Measurements from ENCODE around the gene UBE2V1.
"Not testable (repeated sequence)": the region's sequence is repeated elsewhere in the genome, so short reads cannot be mapped to it uniquely, and the experiment has no call there.

The UBE2V1 gene

GRCh38 chr20:50112512-50113419 is at the start of gene UBE2V1:
TSS of gene UBE2V1 (minus strand) at chr20:50113150. CDS start at chr20:50113128, 22 bp downstream.
- DNase-seq = peak; percentile 50 to 85

GRCh38 chr20:50161494-50161893 is 48.5 kb upstream of the UBE2V1 start:
- not testable (repeated sequence) for DNase-seq

GRCh38 chr20:50153500-50154377 is 40.8 kb upstream of the UBE2V1 start, which contains the start of gene PEDS1:
TSS of gene PEDS1 (minus strand) at chr20:50153723. CDS start at chr20:50153637, 86 bp downstream.
- DNase-seq = peak; percentile 70 to 89

GRCh38 chr20:50153153-50153499 is 40.2 kb upstream of the UBE2V1 start:
- DNase-seq = no peak

GRCh38 chr20:50152394-50153152 is 39.6 kb upstream of the UBE2V1 start:
- DNase-seq = no peak

- DNase-seq = no peak
These were observed 38.2 kb upstream of the UBE2V1 start for GRCh38 chr20:50151034-50151743.

- no peak for DNase-seq
These were observed 36.7 kb upstream of the UBE2V1 start for GRCh38 chr20:50149481-50150254.

- DNase-seq = no peak
These were observed 34.0 kb upstream of the UBE2V1 start for GRCh38 chr20:50146732-50147662.

GRCh38 chr20:50146214-50146613 is 33.3 kb upstream of the UBE2V1 start:
- DNase-seq = no peak

- DNase-seq = no peak
These were observed 32.6 kb upstream of the UBE2V1 start for GRCh38 chr20:50145566-50145965.

GRCh38 chr20:50144362-50144761 is 31.4 kb upstream of the UBE2V1 start:
- no peak for DNase-seq

GRCh38 chr20:50142812-50143211 is 29.9 kb upstream of the UBE2V1 start:
- DNase-seq = no peak

GRCh38 chr20:50141811-50142561 is 29.0 kb upstream of the UBE2V1 start:
- DNase-seq = no peak

- no peak for DNase-seq
These were observed 28.2 kb upstream of the UBE2V1 start for GRCh38 chr20:50141018-50141675.

- DNase-seq = no peak
These were observed 27.4 kb upstream of the UBE2V1 start for GRCh38 chr20:50140339-50140859.

- no peak for DNase-seq
These were observed 25.8 kb upstream of the UBE2V1 start for GRCh38 chr20:50138479-50139393.

- DNase-seq = no peak
These were observed 25.1 kb upstream of the UBE2V1 start for GRCh38 chr20:50138120-50138478.

GRCh38 chr20:50137702-50138101 is 24.8 kb upstream of the UBE2V1 start:
- DNase-seq = not testable (repeated sequence)

Measured in NCI-H187 (cell line).